ENCODE data around the gene DGKB.

DGKB gene

GRCh38 chr7:14817829-14818614 lies 84.5 kb downstream of the DGKB start:
- no peak for TF ChIP-seq SPI1 (IDR thresholded peaks at IDR 0.05; ENCODE audit: borderline replicate concordance, low read depth)
- TF ChIP-seq, protein P1, sequence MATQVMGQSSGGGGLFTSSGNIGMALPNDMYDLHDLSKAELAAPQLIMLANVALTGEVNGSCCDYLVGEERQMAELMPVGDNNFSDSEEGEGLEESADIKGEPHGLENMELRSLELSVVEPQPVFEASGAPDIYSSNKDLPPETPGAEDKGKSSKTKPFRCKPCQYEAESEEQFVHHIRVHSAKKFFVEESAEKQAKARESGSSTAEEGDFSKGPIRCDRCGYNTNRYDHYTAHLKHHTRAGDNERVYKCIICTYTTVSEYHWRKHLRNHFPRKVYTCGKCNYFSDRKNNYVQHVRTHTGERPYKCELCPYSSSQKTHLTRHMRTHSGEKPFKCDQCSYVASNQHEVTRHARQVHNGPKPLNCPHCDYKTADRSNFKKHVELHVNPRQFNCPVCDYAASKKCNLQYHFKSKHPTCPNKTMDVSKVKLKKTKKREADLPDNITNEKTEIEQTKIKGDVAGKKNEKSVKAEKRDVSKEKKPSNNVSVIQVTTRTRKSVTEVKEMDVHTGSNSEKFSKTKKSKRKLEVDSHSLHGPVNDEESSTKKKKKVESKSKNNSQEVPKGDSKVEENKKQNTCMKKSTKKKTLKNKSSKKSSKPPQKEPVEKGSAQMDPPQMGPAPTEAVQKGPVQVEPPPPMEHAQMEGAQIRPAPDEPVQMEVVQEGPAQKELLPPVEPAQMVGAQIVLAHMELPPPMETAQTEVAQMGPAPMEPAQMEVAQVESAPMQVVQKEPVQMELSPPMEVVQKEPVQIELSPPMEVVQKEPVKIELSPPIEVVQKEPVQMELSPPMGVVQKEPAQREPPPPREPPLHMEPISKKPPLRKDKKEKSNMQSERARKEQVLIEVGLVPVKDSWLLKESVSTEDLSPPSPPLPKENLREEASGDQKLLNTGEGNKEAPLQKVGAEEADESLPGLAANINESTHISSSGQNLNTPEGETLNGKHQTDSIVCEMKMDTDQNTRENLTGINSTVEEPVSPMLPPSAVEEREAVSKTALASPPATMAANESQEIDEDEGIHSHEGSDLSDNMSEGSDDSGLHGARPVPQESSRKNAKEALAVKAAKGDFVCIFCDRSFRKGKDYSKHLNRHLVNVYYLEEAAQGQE (IDR thresholded peaks at IDR 0.05; ENCODE audit: insufficient replicate concordance, low read depth): no peak
- Histone ChIP-seq H3K27me3 (ENCODE audit: insufficient read depth, poor library complexity, severe bottlenecking) (no peaks in the 10 kb centered on the region), H3K27ac (replicated peaks) (no peak overlapping the region), H3K4me3 (replicated peaks; ENCODE audit: insufficient read depth, low read length) (no peak overlapping the region)
- DNase-seq (ENCODE audit: low read depth in 1 of 2, low spot score in 1 of 2): no peak

DNA sequence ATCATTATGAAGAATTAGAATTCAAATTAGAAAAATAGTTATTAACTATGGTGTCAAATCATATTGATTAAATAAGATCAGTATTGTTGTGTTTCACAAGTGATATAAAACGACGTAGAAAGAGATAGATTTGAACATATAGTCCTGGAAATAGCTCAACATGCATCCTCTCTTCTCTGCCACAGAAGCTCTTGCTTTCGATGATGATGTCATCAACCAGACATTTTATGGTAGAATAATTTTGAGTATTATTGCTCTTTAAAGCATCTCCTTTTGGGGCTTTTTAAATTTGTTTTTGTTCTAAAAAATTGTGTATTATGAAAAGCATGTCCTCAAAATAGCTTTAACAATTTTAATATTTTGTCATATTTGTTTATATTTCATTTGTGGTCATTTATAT lies 95.0 kb downstream of the DGKB start:
- Histone ChIP-seq H3K27ac (replicated peaks) (no peak overlapping the region), H3K27me3 (ENCODE audit: insufficient read depth, poor library complexity, severe bottlenecking) (no peaks in the 10 kb centered on the region), H3K4me3 (replicated peaks; ENCODE audit: insufficient read depth, low read length) (no peak overlapping the region)
- no peak for DNase-seq (ENCODE audit: low read depth in 1 of 2, low spot score in 1 of 2)
- TF ChIP-seq SPI1 (IDR thresholded peaks at IDR 0.05; ENCODE audit: borderline replicate concordance, low read depth): no peak
- TF ChIP-seq, protein P1 (IDR thresholded peaks at IDR 0.05; ENCODE audit: insufficient replicate concordance, low read depth): no peak

DNA sequence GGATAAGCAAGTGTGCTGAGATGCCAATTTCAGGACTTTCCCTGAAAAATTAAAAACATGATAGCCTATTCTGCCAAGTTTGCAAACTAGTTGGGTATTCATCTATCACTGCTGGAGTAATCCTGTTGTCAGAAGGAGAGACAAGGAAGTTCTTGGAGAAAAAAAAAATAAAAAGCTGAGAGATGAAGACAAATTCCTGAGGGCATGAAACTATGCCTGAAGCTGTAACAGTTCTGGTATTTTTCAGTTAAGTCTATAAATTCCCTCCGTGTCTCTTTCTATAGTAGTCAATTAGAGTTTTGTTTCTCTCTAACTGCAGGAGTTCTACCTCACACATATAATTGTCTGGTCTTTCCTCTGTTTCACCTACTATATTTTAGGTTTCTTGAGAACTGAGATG lies 95.7 kb downstream of the DGKB start:
- TF ChIP-seq POLR2AphosphoS5 (IDR thresholded peaks at IDR 0.05; ENCODE audit: low read depth): no peak
- TF ChIP-seq CTCF (IDR thresholded peaks at IDR 0.05; ENCODE audit: insufficient read depth, low read length): no peak
- TF ChIP-seq GABPA (IDR thresholded peaks at IDR 0.05; ENCODE audit: low read depth): no peak
- TF ChIP-seq, protein P1 (IDR thresholded peaks at IDR 0.05; ENCODE audit: insufficient replicate concordance, low read depth): no peak
- no peak for TF ChIP-seq SPI1 (IDR thresholded peaks at IDR 0.05; ENCODE audit: borderline replicate concordance, low read depth)
- Histone ChIP-seq H3K4me3 (replicated peaks; ENCODE audit: insufficient read depth, low read length) (no peak overlapping the region), H3K27ac (replicated peaks) (no peak overlapping the region), H3K27me3 (ENCODE audit: insufficient read depth, poor library complexity, severe bottlenecking) (no peaks in the 10 kb centered on the region)
- no peak for DNase-seq (ENCODE audit: low read depth in 1 of 2, low spot score in 1 of 2)

GRCh38 chr7:14805105-14805719 lies 97.3 kb downstream of the DGKB start:
- no peak overlapping the region for H3K4me3 ChIP-seq (replicated peaks; ENCODE audit: insufficient read depth, low read length)
- DNase-seq (ENCODE audit: low read depth in 1 of 2, low spot score in 1 of 2): no peak
- H3K27ac ChIP-seq (replicated peaks): no peak overlapping the region
- H3K27me3 ChIP-seq (ENCODE audit: insufficient read depth, poor library complexity, severe bottlenecking): no peaks in the 10 kb centered on the region
- TF ChIP-seq CTCF (IDR thresholded peaks at IDR 0.05; ENCODE audit: insufficient read depth, low read length) (no peak), SPI1 (IDR thresholded peaks at IDR 0.05; ENCODE audit: borderline replicate concordance, low read depth) (no peak), GABPA (IDR thresholded peaks at IDR 0.05; ENCODE audit: low read depth) (no peak), POLR2AphosphoS5 (IDR thresholded peaks at IDR 0.05; ENCODE audit: low read depth) (no peak)
- TF ChIP-seq, protein P1 (IDR thresholded peaks at IDR 0.05; ENCODE audit: insufficient replicate concordance, low read depth): no peak
